Colonic mucosa (tissue), 4 donors: ENCODE results near the gene TMEM14A. TPM values are rescaled to one million over a fixed set of nuclear protein-coding genes. Genes with fewer than 3 reads are reported as not detected.
"Not testable (repeated sequence)": the region's sequence is repeated elsewhere in the genome, so short reads cannot be mapped to it uniquely, and the experiment has no call there.

Source experiments
- DNase-seq: peaks from one replicate; pipeline ENCODE4 v3.0.0-alpha.2; 2020
- H3K27ac ChIP-seq: fragments of 200-600 bp; one replicate; pipeline ENCODE4 v1.8.0; 2021
- H3K27me3 ChIP-seq: fragments of 200-600 bp; one replicate; pipeline ENCODE4 v1.8.0; 2021
- H3K36me3 ChIP-seq: fragments of 200-600 bp; one replicate; pipeline ENCODE4 v1.8.0; 2021
- H3K4me1 ChIP-seq: fragments of 200-600 bp; one replicate; pipeline ENCODE4 v1.8.0; 2021; ENCODE audit warnings: mild to moderate bottlenecking
- H3K4me3 ChIP-seq: fragments of 200-600 bp; one replicate; pipeline ENCODE4 v1.8.0; 2021
- H3K9ac ChIP-seq, 2 donors: one replicate each; pipeline ENCODE4 v1.7.0; 2013; ENCODE audit warnings: control low read depth in 2 of 2, low read depth in 2 of 2, low read length in 2 of 2
- H3K9me3 ChIP-seq: fragments of 200-600 bp; one replicate; pipeline ENCODE4 v1.8.0; 2021
- intact Hi-C: fragments of 100-400 bp; cut with DNase I; formaldehyde crosslinking; loops from one replicate; pipeline ENCODE4 v1.14.1; 2022
- total RNA-seq, 2 donors: library from RNA; stranded (reverse); fragmentation: NEBNext Ultra II Directional in 1 of 2; extraction: Animal tissue kit (Norgen Biotek cat#: 25700) in 1 of 2; gene quantifications; one replicate each; pipeline ENCODE4 v1.2.1, GENCODE V29; 2021
- TF ChIP-seq, protein P1 (sequence below): fragments of 200-600 bp; IDR thresholded peaks from one replicate; pipeline ENCODE4 v1.8.0; 2022; ENCODE audit warnings: antibody characterized with exemption, mild to moderate bottlenecking
- donor health status: healthy.
- donor health status: DM: no; HTN: no; CAD: no.
- donor health status: DM: no; HTN: no; CAD: no.

Gene TMEM14A
- total RNA-seq, 2 donors from 2014 or later, result 22.0 to 24.1 TPM

DNA sequence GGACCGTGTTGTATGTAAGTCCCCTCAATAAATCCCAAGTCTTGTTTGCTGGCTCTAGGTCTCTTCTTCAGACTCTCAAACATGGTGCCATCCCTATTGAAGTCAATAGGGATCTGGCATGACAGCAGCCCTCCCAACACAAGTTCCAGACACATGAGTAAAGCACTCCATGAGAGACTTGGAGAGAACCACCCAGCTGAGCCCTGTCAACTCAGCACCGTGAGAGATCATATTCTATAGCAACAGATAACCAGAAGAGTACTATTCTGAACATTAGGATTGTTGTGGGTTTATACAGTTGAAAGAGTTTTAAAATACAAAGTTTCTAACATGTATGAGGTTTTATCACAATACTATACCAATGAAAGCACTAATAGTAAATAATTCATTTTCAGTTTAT, 23.5 kb downstream of the TMEM14A start:
- no peak overlapping the region for H3K27ac ChIP-seq
- no peak overlapping the region for H3K9ac ChIP-seq
- no peaks in the 10 kb centered on the region for H3K9me3 ChIP-seq
- intact Hi-C loops, result no loop called here
- TF ChIP-seq, protein P1, sequence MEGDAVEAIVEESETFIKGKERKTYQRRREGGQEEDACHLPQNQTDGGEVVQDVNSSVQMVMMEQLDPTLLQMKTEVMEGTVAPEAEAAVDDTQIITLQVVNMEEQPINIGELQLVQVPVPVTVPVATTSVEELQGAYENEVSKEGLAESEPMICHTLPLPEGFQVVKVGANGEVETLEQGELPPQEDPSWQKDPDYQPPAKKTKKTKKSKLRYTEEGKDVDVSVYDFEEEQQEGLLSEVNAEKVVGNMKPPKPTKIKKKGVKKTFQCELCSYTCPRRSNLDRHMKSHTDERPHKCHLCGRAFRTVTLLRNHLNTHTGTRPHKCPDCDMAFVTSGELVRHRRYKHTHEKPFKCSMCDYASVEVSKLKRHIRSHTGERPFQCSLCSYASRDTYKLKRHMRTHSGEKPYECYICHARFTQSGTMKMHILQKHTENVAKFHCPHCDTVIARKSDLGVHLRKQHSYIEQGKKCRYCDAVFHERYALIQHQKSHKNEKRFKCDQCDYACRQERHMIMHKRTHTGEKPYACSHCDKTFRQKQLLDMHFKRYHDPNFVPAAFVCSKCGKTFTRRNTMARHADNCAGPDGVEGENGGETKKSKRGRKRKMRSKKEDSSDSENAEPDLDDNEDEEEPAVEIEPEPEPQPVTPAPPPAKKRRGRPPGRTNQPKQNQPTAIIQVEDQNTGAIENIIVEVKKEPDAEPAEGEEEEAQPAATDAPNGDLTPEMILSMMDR, result no peak
- no peak overlapping the region for H3K4me3 ChIP-seq
- H3K4me1 ChIP-seq, result no peaks in the 10 kb centered on the region
- no peak for DNase-seq
- H3K36me3 ChIP-seq, result no peaks in the 10 kb centered on the region
- no peaks in the 10 kb centered on the region for H3K27me3 ChIP-seq

DNA sequence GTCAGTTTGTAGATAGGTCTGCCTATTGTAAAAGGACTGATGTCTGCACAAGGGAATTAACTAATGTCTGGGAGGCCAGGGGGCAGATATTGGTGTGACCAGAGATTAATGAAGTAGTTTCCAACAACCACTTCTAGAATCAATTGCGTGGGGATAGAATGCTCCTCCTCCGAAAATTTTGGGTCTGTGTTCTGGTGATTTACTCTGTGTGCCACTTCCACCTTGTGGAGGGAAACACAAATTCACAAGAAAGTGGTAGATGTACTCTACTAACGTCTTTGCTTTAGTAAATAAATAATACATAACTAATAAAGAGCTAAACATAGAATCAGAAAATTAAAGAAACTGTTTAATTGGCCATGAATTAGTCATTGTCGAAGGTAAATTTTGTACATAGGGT, 25.5 kb downstream of the TMEM14A start:
- DNase-seq, result no peak
- Histone ChIP-seq H3K9me3 (no peaks in the 10 kb centered on the region), H3K4me1 (no peaks in the 10 kb centered on the region), H3K27me3 (no peaks in the 10 kb centered on the region), H3K4me3 (no peak overlapping the region), H3K27ac (no peak overlapping the region), H3K9ac (no peak overlapping the region), H3K36me3 (no peaks in the 10 kb centered on the region)
- intact Hi-C loops, result no loop called here
- TF ChIP-seq, protein P1, result no peak

DNA sequence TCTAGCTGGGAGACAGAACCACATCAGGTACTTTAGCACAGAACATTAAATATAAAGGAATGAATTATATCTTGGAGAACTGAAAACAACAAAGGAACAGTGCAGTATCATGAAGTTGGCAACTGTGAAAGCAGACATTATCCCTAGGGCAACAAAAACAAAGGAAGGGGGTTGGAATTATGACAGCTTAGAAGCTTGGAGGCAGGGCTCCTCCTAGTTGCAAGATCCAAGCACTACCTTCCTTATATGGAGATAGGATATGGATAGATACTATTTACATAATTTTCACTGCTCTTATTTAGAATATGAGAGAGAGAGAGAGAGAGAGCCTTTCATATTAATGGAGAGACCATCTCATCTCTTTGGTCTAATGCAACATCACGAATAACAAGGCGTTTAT, 27.0 kb downstream of the TMEM14A start:
- Histone ChIP-seq H3K36me3 (no peaks in the 10 kb centered on the region), H3K27ac (no peak overlapping the region), H3K9me3 (no peaks in the 10 kb centered on the region), H3K4me1 (no peaks in the 10 kb centered on the region), H3K9ac (no peak overlapping the region), H3K4me3 (no peak overlapping the region), H3K27me3 (no peaks in the 10 kb centered on the region)
- DNase-seq, result no peak
- intact Hi-C loops, result no loop called here
- TF ChIP-seq, protein P1, result no peak

DNA sequence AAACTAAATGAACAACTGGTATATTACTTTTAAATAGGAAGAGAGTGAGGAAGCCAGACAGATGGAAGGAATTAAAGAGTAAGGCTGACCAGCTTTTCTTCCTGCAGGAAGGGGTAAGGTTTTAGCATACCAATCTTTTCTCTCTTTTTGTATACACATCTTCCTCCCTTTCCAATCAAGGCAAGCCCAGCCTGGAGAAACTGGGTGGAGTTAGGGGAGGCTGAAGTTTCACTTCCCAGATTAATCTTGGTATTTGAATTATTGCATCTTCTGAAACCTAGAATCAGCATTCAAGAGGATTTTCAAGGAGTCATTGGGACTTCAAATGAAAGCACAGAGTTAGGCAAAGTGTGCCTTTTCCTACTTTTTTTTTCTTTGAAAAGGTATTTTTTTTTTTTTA, 33.1 kb downstream of the TMEM14A start:
- Histone ChIP-seq H3K4me3 (no peak overlapping the region), H3K27ac (no peak overlapping the region), H3K27me3 (no peaks in the 10 kb centered on the region), H3K36me3 (no peaks in the 10 kb centered on the region), H3K4me1 (no peaks in the 10 kb centered on the region), H3K9ac (no peak overlapping the region), H3K9me3 (no peaks in the 10 kb centered on the region)
- TF ChIP-seq, protein P1, result no peak
- no peak for DNase-seq
- intact Hi-C loops, result no loop called here

DNA sequence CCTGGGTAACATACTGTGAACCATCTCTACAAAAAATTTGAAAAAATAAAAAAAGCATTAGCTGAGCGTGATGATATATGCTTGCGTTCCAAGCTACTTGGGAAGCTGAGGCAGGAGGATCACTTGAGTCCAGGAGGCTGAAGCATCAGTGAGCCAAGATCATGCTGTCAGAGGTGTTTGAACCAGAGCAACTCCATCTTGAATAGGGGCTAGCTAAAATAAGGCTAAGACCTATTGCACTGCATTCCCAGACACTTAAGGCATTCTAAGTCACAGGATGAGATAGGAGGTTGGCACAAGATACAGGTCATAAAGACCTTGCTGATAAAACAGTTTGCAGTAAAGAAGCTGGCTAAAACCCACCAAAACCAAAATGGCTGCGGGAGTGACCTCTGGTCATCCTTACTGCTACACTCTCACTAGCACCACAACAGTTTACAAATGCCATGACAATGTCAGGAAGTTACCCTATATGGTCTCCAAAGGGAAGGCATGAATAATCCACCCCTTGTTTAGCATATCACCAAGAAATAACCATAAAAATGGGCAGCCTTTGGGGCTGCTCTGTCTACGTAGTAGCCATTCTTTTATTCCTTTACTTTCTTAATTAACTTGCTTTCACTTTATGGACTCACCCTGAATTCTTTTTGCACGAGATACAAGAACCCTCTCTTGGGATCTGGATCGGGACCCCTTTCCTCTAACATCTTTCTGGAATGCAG, 34.0 kb downstream of the TMEM14A start:
- H3K9ac ChIP-seq, H3K27me3 ChIP-seq, intact Hi-C loops, H3K36me3 ChIP-seq, H3K4me3 ChIP-seq, H3K27ac ChIP-seq, H3K9me3 ChIP-seq, DNase-seq, H3K4me1 ChIP-seq: not testable (repeated sequence)

DNA sequence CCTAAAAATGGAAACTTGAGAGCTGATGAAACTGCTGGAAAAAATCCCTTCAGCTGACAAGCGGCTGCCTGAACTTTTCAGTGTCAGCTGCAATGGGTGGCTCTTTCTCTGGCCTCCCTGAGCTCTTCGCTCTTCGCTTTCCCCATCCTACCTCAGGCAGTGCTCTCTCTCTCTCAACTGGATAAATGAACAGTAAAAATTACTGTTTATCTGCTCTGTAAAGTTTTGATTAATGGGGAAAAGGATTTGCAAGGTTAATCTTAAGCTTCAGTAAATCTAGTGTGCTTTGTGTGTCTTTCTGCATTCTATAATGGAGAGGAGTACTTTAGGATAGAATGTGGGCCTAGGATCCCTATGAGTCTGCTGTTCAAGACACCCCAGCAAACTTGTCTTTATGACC, 35.1 kb downstream of the TMEM14A start:
- H3K4me1 ChIP-seq, result no peaks in the 10 kb centered on the region
- no peak for DNase-seq
- no peaks in the 10 kb centered on the region for H3K9me3 ChIP-seq
- intact Hi-C loops, result no loop called here
- H3K27me3 ChIP-seq, result no peaks in the 10 kb centered on the region
- H3K36me3 ChIP-seq, result no peaks in the 10 kb centered on the region
- no peak overlapping the region for H3K9ac ChIP-seq
- TF ChIP-seq, protein P1, result no peak
- no peak overlapping the region for H3K4me3 ChIP-seq
- H3K27ac ChIP-seq, result no peak overlapping the region
